ENCODE measurements around the gene EFCAB6.

EFCAB6 gene

GRCh38 chr22:43498856-43499253, 313.2 kb downstream of the EFCAB6 start:
- FAIRE-seq = no peak
- no peak for TF ChIP-seq PAX5 (IDR thresholded peaks at IDR 0.05; ENCODE audit: insufficient read depth, low read length, severe bottlenecking)
- TF ChIP-seq SPI1 (IDR thresholded peaks at IDR 0.05; ENCODE audit: low read depth, low read length) = no peak
- no peak for TF ChIP-seq POLR2A (IDR thresholded peaks at IDR 0.05; ENCODE audit: low read depth, low read length)
- TF ChIP-seq POU2F2 (IDR thresholded peaks at IDR 0.05; ENCODE audit: low read depth, low read length) = no peak
- TF ChIP-seq POLR2AphosphoS5 (IDR thresholded peaks at IDR 0.05; ENCODE audit: low read depth, low read length) = no peak
- TF ChIP-seq TAF1 (IDR thresholded peaks at IDR 0.05; ENCODE audit: low read depth, low read length) = no peak

GRCh38 chr22:43497956-43498855, 313.9 kb downstream of the EFCAB6 start:
- FAIRE-seq (no peak), DNase-seq (ENCODE audit: insufficient read length, low spot score) (no peak)
- TF ChIP-seq TAF1 (IDR thresholded peaks at IDR 0.05; ENCODE audit: low read depth, low read length) (no peak), POLR2AphosphoS5 (IDR thresholded peaks at IDR 0.05; ENCODE audit: low read depth, low read length) (no peak), POU2F2 (IDR thresholded peaks at IDR 0.05; ENCODE audit: low read depth, low read length) (no peak), SPI1 (IDR thresholded peaks at IDR 0.05; ENCODE audit: low read depth, low read length) (no peak), PAX5 (IDR thresholded peaks at IDR 0.05; ENCODE audit: insufficient read depth, low read length, severe bottlenecking) (no peak), POLR2A (IDR thresholded peaks at IDR 0.05; ENCODE audit: low read depth, low read length) (no peak)

More at GRCh38 chr22:43498856-43499253, 313.2 kb downstream of the EFCAB6 start:
- no peak for DNase-seq (ENCODE audit: insufficient read length, low spot score)

DNA sequence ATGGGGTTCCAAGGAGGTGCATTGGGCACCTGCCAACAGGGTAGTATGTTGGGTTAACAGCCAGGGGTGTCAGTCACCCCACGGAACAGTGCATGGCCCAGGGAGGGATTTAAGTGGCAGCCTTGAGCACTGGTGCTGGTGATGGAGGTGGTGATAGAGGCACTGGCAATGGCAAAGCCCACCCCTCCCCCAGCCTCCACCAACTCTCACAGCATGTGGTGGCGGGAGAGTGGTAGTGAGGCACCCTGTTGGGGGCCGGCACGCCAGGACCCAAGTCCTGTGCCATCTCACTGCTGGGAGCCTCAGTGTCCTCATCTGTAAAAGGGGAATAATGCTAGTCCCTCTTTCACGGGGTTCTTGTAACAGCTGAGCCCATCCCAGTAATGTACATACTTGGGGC, 318.8 kb downstream of the EFCAB6 start:
- TF ChIP-seq PAX5 (IDR thresholded peaks at IDR 0.05; ENCODE audit: insufficient read depth, low read length, severe bottlenecking) (no peak), POU2F2 (IDR thresholded peaks at IDR 0.05; ENCODE audit: low read depth, low read length) (no peak), POLR2AphosphoS5 (IDR thresholded peaks at IDR 0.05; ENCODE audit: low read depth, low read length) (no peak), SPI1 (IDR thresholded peaks at IDR 0.05; ENCODE audit: low read depth, low read length) (no peak), TAF1 (IDR thresholded peaks at IDR 0.05; ENCODE audit: low read depth, low read length) (no peak), POLR2A (IDR thresholded peaks at IDR 0.05; ENCODE audit: low read depth, low read length) (no peak)
- DNase-seq (ENCODE audit: insufficient read length, low spot score) (no peak), FAIRE-seq (no peak)

DNA sequence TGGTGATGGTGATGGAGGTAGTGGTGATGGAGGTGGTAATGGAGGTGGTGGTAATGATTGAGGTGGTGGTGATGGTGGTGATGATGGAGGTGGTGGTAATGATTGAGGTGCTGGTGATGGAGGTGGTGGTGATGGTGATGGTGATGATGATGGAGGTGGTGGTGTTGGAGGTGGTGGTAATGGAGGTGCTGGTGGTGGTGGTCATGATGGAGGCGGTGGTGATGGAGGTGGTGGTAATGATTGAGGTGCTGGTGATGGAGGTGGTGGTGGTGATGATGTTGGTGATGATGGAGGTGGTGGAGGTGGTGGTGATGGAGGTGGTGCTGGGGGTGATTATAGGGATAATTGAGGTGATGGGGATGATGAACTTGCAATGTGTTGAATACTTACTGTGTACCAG, 320.4 kb downstream of the EFCAB6 start:
- FAIRE-seq = no peak
- TF ChIP-seq PAX5 (IDR thresholded peaks at IDR 0.05; ENCODE audit: insufficient read depth, low read length, severe bottlenecking) (no peak), POLR2AphosphoS5 (IDR thresholded peaks at IDR 0.05; ENCODE audit: low read depth, low read length) (no peak), POLR2A (IDR thresholded peaks at IDR 0.05; ENCODE audit: low read depth, low read length) (no peak), SPI1 (IDR thresholded peaks at IDR 0.05; ENCODE audit: low read depth, low read length) (no peak), POU2F2 (IDR thresholded peaks at IDR 0.05; ENCODE audit: low read depth, low read length) (no peak), TAF1 (IDR thresholded peaks at IDR 0.05; ENCODE audit: low read depth, low read length) (no peak)

GRCh38 chr22:43491177-43491576, 320.9 kb downstream of the EFCAB6 start:
- TF ChIP-seq POU2F2 (IDR thresholded peaks at IDR 0.05; ENCODE audit: low read depth, low read length) = no peak
- TF ChIP-seq PAX5 (IDR thresholded peaks at IDR 0.05; ENCODE audit: insufficient read depth, low read length, severe bottlenecking) = no peak
- TF ChIP-seq TAF1 (IDR thresholded peaks at IDR 0.05; ENCODE audit: low read depth, low read length) = no peak
- no peak for TF ChIP-seq POLR2AphosphoS5 (IDR thresholded peaks at IDR 0.05; ENCODE audit: low read depth, low read length)
- no peak for TF ChIP-seq SPI1 (IDR thresholded peaks at IDR 0.05; ENCODE audit: low read depth, low read length)
- no peak for TF ChIP-seq POLR2A (IDR thresholded peaks at IDR 0.05; ENCODE audit: low read depth, low read length)
- FAIRE-seq (no peak), DNase-seq (ENCODE audit: insufficient read length, low spot score) (no peak)

More for the DNA sequence above, 320.4 kb downstream of the EFCAB6 start:
- no peak for DNase-seq (ENCODE audit: insufficient read length, low spot score)

DNA sequence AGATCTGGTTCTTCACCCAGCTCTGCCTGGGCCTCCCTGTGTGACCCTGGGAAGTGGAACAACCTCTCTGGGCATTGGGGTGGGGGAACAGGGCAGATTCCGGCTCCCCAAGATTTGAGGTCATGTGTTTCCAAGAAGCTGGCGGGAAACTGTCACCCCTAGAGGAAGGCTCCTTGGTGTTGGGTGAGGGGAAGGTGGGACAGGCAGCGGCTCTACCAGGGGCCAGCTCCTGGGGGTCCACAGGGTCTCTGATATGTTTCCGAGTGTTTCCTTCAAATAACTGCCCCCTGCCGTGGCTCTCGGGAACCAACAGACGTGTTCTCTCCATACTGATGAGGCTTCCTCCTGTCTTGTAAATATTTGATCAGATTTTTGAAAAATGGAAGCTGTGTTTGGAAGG, 321.8 kb downstream of the EFCAB6 start:
- FAIRE-seq (no peak), DNase-seq (ENCODE audit: insufficient read length, low spot score) (no peak)
- TF ChIP-seq SPI1 (IDR thresholded peaks at IDR 0.05; ENCODE audit: low read depth, low read length) (no peak), POU2F2 (IDR thresholded peaks at IDR 0.05; ENCODE audit: low read depth, low read length) (no peak), TAF1 (IDR thresholded peaks at IDR 0.05; ENCODE audit: low read depth, low read length) (no peak), POLR2A (IDR thresholded peaks at IDR 0.05; ENCODE audit: low read depth, low read length) (no peak), PAX5 (IDR thresholded peaks at IDR 0.05; ENCODE audit: insufficient read depth, low read length, severe bottlenecking) (no peak)

DNA sequence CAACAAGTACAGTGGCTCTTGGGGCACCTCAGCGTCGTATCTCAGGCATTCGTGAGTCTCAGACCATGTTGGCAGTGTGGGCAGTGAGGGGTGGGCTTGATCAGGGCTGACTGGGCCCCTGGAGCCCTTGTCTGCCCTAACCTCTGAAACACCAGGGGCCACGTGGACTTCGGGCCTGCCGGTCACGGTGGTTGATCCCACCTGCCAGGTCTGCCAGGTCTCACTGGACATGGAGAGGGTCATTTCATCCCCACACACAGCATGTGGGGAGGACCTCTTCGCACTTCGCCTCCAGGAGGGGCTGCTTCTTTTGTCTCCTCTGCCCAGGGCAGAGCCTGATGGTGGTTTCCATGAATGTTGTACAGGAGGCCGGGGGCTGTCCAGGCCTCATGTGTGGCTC, 323.2 kb downstream of the EFCAB6 start:
- no peak for TF ChIP-seq PAX5 (IDR thresholded peaks at IDR 0.05; ENCODE audit: insufficient read depth, low read length, severe bottlenecking)
- no peak for FAIRE-seq
- DNase-seq (ENCODE audit: insufficient read length, low spot score) = no peak

DNA sequence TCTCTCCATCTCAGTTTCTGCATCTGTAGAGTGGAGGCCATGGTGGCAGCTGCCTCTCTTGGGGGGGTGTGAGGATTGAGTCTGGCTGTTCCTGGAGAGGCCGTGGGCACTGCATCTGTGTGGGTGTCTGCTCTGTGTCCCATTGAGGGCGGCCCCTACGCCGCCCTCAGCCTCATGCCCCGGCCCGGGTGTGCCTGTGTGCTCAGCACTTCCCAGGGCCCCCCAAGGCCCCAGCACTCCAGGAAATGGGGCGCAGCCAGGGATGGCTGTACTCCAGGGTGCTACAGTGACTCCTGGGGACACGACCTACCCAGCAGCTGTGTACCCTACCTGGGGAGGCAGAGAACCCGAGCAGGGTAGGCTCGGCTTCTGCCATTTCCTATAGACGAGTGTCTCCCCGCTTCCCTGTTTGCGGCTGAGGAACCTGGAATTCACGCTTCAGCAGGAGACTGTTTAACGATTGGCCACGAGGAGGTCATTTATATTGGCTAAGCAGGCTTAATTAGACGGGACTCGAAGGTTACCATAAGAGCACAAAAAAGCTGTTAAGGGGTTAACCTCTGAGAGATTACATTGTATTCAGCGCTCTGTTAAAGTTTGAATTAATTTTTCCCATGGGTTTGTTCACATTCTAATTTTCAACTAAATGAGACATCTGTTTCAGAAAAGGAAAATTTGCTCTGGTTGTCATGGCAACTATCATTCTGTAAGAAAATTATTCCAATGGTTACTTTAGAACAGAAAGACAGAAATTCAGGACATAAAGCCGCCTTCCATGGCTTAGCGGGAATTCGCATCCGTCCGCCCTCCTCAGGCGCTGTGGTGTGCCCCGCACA, 323.9 kb downstream of the EFCAB6 start:
- no peak for DNase-seq (ENCODE audit: insufficient read length, low spot score)
- FAIRE-seq = no peak
- no peak for TF ChIP-seq POLR2AphosphoS5 (IDR thresholded peaks at IDR 0.05; ENCODE audit: low read depth, low read length)
- no peak for TF ChIP-seq PAX5 (IDR thresholded peaks at IDR 0.05; ENCODE audit: insufficient read depth, low read length, severe bottlenecking)
- TF ChIP-seq POLR2A (IDR thresholded peaks at IDR 0.05; ENCODE audit: low read depth, low read length) = no peak
- no peak for TF ChIP-seq SPI1 (IDR thresholded peaks at IDR 0.05; ENCODE audit: low read depth, low read length)
- TF ChIP-seq TAF1 (IDR thresholded peaks at IDR 0.05; ENCODE audit: low read depth, low read length) = no peak
- no peak for TF ChIP-seq POU2F2 (IDR thresholded peaks at IDR 0.05; ENCODE audit: low read depth, low read length)

DNA sequence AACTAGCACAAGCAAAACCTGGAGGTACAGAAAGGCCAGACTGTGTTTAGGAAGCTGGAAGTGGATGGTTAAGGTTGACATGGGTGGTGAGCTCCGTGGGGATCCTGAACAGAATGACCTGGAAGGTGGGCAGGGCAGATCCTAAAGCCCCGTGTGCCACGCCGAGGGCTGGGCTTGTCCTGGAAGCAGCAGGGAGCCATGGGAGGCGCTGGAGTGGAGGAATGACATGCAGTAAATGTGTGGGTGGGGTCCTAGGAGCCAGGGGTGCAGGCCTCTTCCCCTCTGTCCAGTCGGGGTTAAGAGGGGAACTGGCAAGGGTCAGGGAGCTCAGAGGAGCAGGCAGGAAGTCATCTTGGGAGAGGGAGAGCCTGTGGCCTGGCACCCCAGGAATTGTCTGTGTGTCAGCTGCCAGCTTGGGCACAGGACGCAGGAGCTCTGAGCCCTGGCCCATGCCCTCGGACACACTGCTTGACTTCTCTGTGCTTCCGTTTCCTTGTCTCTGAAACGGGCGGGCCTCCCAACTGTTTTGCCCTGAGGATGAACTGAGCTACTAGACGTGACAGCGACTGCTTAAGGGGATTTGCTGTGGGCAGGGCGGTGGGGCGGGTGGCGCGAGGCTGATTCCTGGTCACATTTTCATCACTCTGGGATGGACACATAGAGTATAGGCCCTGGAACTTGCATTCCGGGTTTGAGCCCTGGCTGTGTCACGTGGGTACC, 324.6 kb downstream of the EFCAB6 start:
- FAIRE-seq (no peak), DNase-seq (ENCODE audit: insufficient read length, low spot score) (no peak)
- TF ChIP-seq POLR2AphosphoS5 (IDR thresholded peaks at IDR 0.05; ENCODE audit: low read depth, low read length) (no peak), POU2F2 (IDR thresholded peaks at IDR 0.05; ENCODE audit: low read depth, low read length) (no peak), TAF1 (IDR thresholded peaks at IDR 0.05; ENCODE audit: low read depth, low read length) (no peak), SPI1 (IDR thresholded peaks at IDR 0.05; ENCODE audit: low read depth, low read length) (no peak), POLR2A (IDR thresholded peaks at IDR 0.05; ENCODE audit: low read depth, low read length) (no peak), PAX5 (IDR thresholded peaks at IDR 0.05; ENCODE audit: insufficient read depth, low read length, severe bottlenecking) (no peak)

Data from GM12891 (cell line).